Testis (tissue), 2 donors: ENCODE data around the gene SRD5A1.

Experiments
- CTCF ChIP-seq, 3 experiments: fragments of 450-650 bp in 2 of 3; fragments of 200-600 bp in 1 of 3; sonication (generic) in 1 of 3; IDR thresholded peaks; one replicate each; pipeline ENCODE4 v1.5.1; 2016 to 2019; ENCODE audit warnings: antibody characterized with exemption in 3 of 3, mild to moderate bottlenecking in 2 of 3, moderate library complexity in 1 of 3
- POLR2A ChIP-seq: fragments of 450-650 bp; IDR thresholded peaks from one replicate; pipeline ENCODE4 v1.6.1; 2017; ENCODE audit warnings: antibody characterized with exemption, mild to moderate bottlenecking, moderate library complexity

- no peak for TF ChIP-seq CTCF (IDR thresholded peaks at IDR 0.05)
- no peak for TF ChIP-seq POLR2A
These were observed 82.8 kb downstream of the SRD5A1 start for GRCh38 chr5:6715758-6716628.
